Transverse colon (tissue), 4 donors: ENCODE results near the gene GNPTAB. TPM values are rescaled to one million over a fixed set of nuclear protein-coding genes. Genes with fewer than 3 reads are reported as not detected.

Experiments used
- DNase-seq: peaks from one replicate; pipeline ENCODE4 v3.0.0-alpha.2; 2019
- H3K27ac ChIP-seq, 4 donors: fragments of 200-600 bp; sonication (generic); 2 replicates each; pipeline ENCODE4 v1.5.1; 2016 to 2018; ENCODE audit warnings: inconsistent platforms in 4 of 4
- H3K27me3 ChIP-seq: fragments of 200-600 bp; sonication (generic); 2 replicates; pipeline ENCODE4 v1.5.1; 2017; ENCODE audit warnings: inconsistent platforms
- H3K36me3 ChIP-seq, 4 donors: fragments of 200-600 bp; sonication (generic); 2 replicates each; pipeline ENCODE4 v1.5.1; 2017 to 2019; ENCODE audit warnings: inconsistent platforms in 4 of 4
- H3K4me1 ChIP-seq, 4 donors: fragments of 200-600 bp; sonication (generic); 2 replicates each; pipeline ENCODE4 v1.5.1; 2017 to 2020; ENCODE audit warnings: inconsistent platforms in 4 of 4
- H3K4me3 ChIP-seq, 4 donors: fragments of 200-600 bp; sonication (generic); 1 replicate in 1 of 4; 2 replicates in 3 of 4; pipeline versions ENCODE4 v1.5.1 to v1.6.1; 2017 to 2019; ENCODE audit warnings: inconsistent platforms in 4 of 4
- H3K9me3 ChIP-seq, 2 donors: fragments of 200-600 bp; sonication (generic); 2 replicates each; pipeline ENCODE4 v1.5.1; 2017 to 2019; ENCODE audit warnings: inconsistent platforms in 2 of 2
- EP300 ChIP-seq: sonication (generic); formaldehyde crosslinking; IDR thresholded peaks from one replicate; pipeline ENCODE4 v1.6.1; 2017; ENCODE audit warnings: antibody characterized with exemption, low read depth
- POLR2A ChIP-seq: fragments of 450-650 bp; IDR thresholded peaks from one replicate; pipeline ENCODE4 v1.6.1; 2016; ENCODE audit warnings: antibody characterized with exemption, mild to moderate bottlenecking, moderate library complexity
- POLR2AphosphoS5 ChIP-seq, 3 donors: sonication (generic); formaldehyde crosslinking; IDR thresholded peaks; one replicate each; pipeline ENCODE4 v1.6.1; 2016; ENCODE audit warnings: antibody characterized with exemption in 3 of 3
- WGBS, 2 donors: methylation state at CpG; one replicate each; pipeline ENCODE4 v1.1.5; 2018; ENCODE audit warnings: low coverage in 1 of 2; 5-methylcytosine and 5-hydroxymethylcytosine counted together
- in situ Hi-C, 4 donors: fragments of 200-750 bp; cut with MboI; loops; one replicate each; pipeline versions ENCODE4 v1.15.0 to v1.15.1; 2017; ENCODE audit warnings: low sequenced_read_pairs in 3 of 4, low pct_ligation_motif_present in 1 of 4, low pct_unique_long_range_greater_than_20kb in 1 of 4
- intact Hi-C: fragments of 100-400 bp; cut with DNase I; formaldehyde crosslinking; loops from one replicate; pipeline ENCODE4 v1.15.1; 2023; ENCODE audit warnings: low total_unique reads
- total RNA-seq, 4 donors: library from RNA; depleted of rRNA; stranded (reverse); fragments of >200 nt; gene quantifications; one replicate each; pipeline ENCODE4 v1.1.0, GENCODE V29; 2016
- TF ChIP-seq, protein P1 (sequence below), 5 experiments: fragments of 200-600 bp in 3 of 5; fragments of 450-650 bp in 2 of 5; sonication (generic) in 3 of 5; IDR thresholded peaks; 1 replicate in 2 of 5; 2 replicates in 3 of 5; pipeline ENCODE4 v1.5.1; 2016 to 2017; ENCODE audit warnings: antibody characterized with exemption in 5 of 5, inconsistent platforms in 3 of 5, mild to moderate bottlenecking in 2 of 5, moderate library complexity in 1 of 5

Gene GNPTAB
- total RNA-seq, 4 donors from 2014 or later, result 24.1 to 83.0 (median 64.5) TPM

DNA sequence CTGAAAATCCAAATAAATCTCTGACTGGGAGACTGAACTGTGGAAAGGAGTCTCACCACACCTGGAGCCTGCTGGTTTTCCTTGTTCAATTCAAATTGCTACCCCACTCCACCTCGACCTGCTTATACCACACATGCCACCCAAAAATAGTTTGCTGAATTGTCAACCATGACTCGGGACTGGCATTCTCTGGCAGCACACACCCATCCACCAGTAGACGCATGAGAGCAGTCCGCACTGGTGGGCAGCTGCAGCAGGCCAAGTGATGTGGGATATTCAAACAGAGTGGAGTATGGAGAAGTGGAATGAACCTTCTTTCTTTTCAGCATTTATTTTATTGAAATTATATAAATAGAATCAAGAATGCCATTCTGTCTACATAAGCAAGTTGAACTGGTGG, 52.8 kb downstream of the GNPTAB start:
- in situ Hi-C loops (loop anchor here in 2 of 4 donors (10.0 kb wide), 2 partner anchors 57 to 67 kb away; partner anchors contain the start of gene GNPTAB (in 1 of the 2)), intact Hi-C loops (no loop called here)
- Histone ChIP-seq H3K4me1 (peaks cover 0 to 52% (median under 1%) of the 10 kb centered on the region in 4 donors), H3K36me3 (no peaks in the 10 kb centered on the region), H3K4me3 (no peak overlapping the region), H3K9me3 (no peaks in the 10 kb centered on the region), H3K27me3 (no peaks in the 10 kb centered on the region), H3K27ac (peak overlapping the region in 3 of 4 donors; percentile 14 to 23 (median 18))
- no peak for DNase-seq
- TF ChIP-seq POLR2A (no peak), EP300 (no peak), POLR2AphosphoS5 (IDR thresholded peaks at IDR 0.05) (no peak)
- TF ChIP-seq, protein P1, sequence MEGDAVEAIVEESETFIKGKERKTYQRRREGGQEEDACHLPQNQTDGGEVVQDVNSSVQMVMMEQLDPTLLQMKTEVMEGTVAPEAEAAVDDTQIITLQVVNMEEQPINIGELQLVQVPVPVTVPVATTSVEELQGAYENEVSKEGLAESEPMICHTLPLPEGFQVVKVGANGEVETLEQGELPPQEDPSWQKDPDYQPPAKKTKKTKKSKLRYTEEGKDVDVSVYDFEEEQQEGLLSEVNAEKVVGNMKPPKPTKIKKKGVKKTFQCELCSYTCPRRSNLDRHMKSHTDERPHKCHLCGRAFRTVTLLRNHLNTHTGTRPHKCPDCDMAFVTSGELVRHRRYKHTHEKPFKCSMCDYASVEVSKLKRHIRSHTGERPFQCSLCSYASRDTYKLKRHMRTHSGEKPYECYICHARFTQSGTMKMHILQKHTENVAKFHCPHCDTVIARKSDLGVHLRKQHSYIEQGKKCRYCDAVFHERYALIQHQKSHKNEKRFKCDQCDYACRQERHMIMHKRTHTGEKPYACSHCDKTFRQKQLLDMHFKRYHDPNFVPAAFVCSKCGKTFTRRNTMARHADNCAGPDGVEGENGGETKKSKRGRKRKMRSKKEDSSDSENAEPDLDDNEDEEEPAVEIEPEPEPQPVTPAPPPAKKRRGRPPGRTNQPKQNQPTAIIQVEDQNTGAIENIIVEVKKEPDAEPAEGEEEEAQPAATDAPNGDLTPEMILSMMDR (IDR thresholded peaks at IDR 0.05), result no peak
- WGBS, 2 donors, result 81 to 100% methylated on average over 1 to 4 of the region's 4 CpGs

DNA sequence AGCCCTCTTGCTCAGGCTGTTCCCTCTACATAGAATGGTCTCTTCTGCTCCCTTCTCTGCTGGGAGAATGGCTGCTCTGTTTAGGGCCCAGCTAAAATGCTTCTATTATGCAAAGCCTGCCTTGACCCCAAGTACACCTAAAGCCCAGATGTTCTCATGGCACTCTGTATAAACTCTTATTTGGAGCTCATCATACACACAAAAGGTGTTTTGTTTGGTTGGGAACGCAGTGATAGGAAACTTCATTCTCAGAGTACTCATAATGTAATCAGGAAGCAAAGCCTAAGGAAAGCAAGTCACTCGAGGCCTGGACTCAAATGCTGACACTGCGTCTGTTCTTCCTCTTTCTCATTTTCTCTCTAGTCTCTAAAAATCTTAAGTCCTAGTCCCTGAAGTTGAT, 53.3 kb downstream of the GNPTAB start:
- Histone ChIP-seq H3K4me3 (no peak overlapping the region), H3K36me3 (no peaks in the 10 kb centered on the region), H3K27ac (peak overlapping the region; percentile 9 to 30 (median 20)), H3K4me1 (peaks cover 0 to 52% (median 0%) of the 10 kb centered on the region in 4 donors), H3K27me3 (no peaks in the 10 kb centered on the region), H3K9me3 (no peaks in the 10 kb centered on the region)
- intact Hi-C loops (no loop called here), in situ Hi-C loops (loop anchor here in 2 of 4 donors (10.0 kb wide), 2 partner anchors 57 to 67 kb away; partner anchors contain the start of gene GNPTAB (in 1 of the 2))
- 39% methylated on average over 3 of the region's 3 CpGs; no CpG with 5 or more reads in 1 of the 2 donors for WGBS, 2 donors
- no peak for DNase-seq
- TF ChIP-seq POLR2AphosphoS5 (IDR thresholded peaks at IDR 0.05) (no peak), POLR2A (no peak), EP300 (no peak)
- TF ChIP-seq, protein P1 (IDR thresholded peaks at IDR 0.05), result no peak

DNA sequence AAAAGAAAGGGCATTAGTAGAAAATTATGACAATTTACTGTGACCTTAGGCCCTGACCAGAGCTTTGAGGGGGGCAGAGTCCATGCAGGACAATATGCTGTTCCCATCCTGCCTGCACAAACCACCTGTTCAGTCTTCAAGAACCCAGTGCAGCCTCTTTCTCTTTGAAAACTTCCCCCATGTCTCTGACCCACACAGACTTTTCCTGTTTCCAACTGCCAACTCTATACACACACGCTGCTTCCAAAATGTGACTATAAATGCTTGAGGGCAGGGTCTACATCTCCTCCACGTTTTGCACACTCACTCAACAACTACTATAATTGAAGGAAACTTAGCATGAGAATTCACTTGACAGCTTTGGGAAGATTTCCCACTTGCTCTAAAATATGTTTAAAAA, 54.9 kb downstream of the GNPTAB start:
- TF ChIP-seq POLR2A (no peak), EP300 (no peak), POLR2AphosphoS5 (IDR thresholded peaks at IDR 0.05) (no peak)
- TF ChIP-seq, protein P1 (IDR thresholded peaks at IDR 0.05), result no peak
- Histone ChIP-seq H3K4me1 (peaks cover 0 to 57% (median 0%) of the 10 kb centered on the region in 4 donors), H3K27me3 (no peaks in the 10 kb centered on the region), H3K27ac (no peak overlapping the region), H3K9me3 (no peaks in the 10 kb centered on the region), H3K36me3 (peaks cover 0 to under 1% (median 0%) of the 10 kb centered on the region in 4 donors), H3K4me3 (no peak overlapping the region)
- no peak for DNase-seq
- intact Hi-C loops (no loop called here), in situ Hi-C loops (loop anchor here in 2 of 4 donors (10.0 kb wide), 2 partner anchors 59 to 69 kb away; partner anchors contain the start of gene GNPTAB (in 1 of the 2))
- WGBS, 2 donors, result 49 to 56% methylated on average over 2 of the region's 2 CpGs

DNA sequence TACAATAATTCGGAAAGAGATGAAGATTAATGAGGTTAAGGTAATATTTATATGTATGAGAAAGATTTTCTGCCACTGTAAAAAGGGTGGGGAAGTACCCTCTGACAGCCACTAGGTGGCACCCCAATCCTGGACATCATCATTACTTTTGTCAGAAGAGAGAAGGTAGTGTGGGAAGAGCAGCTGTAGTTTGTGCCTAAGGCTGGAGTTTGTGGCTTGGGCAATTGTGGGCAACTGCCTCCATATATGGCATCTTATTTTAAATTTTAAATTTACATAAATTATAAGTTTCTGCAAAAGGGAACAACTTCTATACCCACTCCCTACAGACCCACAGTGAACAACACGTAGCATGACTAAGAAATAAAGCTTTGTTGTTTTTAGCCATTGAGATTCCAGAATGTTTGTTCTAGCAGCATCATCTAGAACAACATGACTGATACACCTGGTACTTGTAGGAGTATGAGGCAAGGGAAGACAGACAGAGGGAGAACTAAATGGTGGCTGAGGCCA, 57.1 kb downstream of the GNPTAB start:
- peak; percentile 69 for DNase-seq
- Histone ChIP-seq H3K9me3 (no peaks in the 10 kb centered on the region), H3K4me1 (peaks cover 0 to 41% (median 0%) of the 10 kb centered on the region in 4 donors), H3K4me3 (no peak overlapping the region), H3K27me3 (no peaks in the 10 kb centered on the region), H3K36me3 (peaks cover 0 to 12% (median 5%) of the 10 kb centered on the region in 4 donors), H3K27ac (no peak overlapping the region)
- intact Hi-C loops, result loop anchor here (2.0 kb wide), 1 partner anchor 65 kb away; no protein-coding TSS in a partner anchor
- in situ Hi-C loops, result loop anchor here in 3 of 4 donors (5.0 to 25.0 kb wide), 5 partner anchors 59 to 361 kb away; partner anchors contain the start of genes ARL1 (in 2 of the 3) and GNPTAB (in 2 of the 3)
- WGBS, 2 donors, result 50 to 52% methylated on average over 2 of the region's 2 CpGs
- no peak for TF ChIP-seq EP300
- TF ChIP-seq, protein P1 (IDR thresholded peaks at IDR 0.05), result peak; percentile 93 to 96 (median 95)
- peak in 1 of 3 donors; percentile 53 for TF ChIP-seq POLR2AphosphoS5 (IDR thresholded peaks at IDR 0.05)
